IMR-90 (cell line): ENCODE measurements around the gene ACY1. TPM values are rescaled to one million over a fixed set of nuclear protein-coding genes. Genes with fewer than 3 reads are reported as not detected.

ENCODE experiments used
- ATAC-seq: fragments of 200-7000 bp; cut with Tn5 transposase; 2 replicates; pipeline ENCODE4 v1.9.1; 2020; ENCODE audit warnings: low read depth, mild to moderate bottlenecking, moderate library complexity
- BruUV-seq: library from RNA; stranded (reverse); fragments of 400-500 nt; replicated peaks from 2 replicates; lab custom pipeline; 2021; lab: Mats Ljungman, UMichigan
- CTCF ChIA-PET: fragments of 300-600 bp; formaldehyde crosslinking; extraction: SDS; loops from one replicate; lab custom pipeline; 2021; ENCODE audit warnings: antibody characterized with exemption; lab: Yijun Ruan, JAX
- POLR2A ChIA-PET: fragments of 300-600 bp; sonication (Branson Sonifier 250); formaldehyde crosslinking; loops from one replicate; lab custom pipeline; 2022; ENCODE audit warnings: antibody characterized with exemption; ENCODE audit not compliant: unreplicated experiment; lab: Charles Lee
- DNase-seq: peaks from one replicate; pipeline ENCODE4 v3.0.0; 2013
- H2AFZ ChIP-seq: replicated peaks from 2 replicates; pipeline ENCODE3; 2013; ENCODE audit warnings: low read length, mild to moderate bottlenecking; ENCODE audit not compliant: poor library complexity
- H2AK5ac ChIP-seq: 2 replicates; pipeline ENCODE4 v1.6.1; 2013; ENCODE audit warnings: low read depth, low read length, inconsistent platforms
- H2AK9ac ChIP-seq: replicated peaks from 2 replicates; pipeline ENCODE3; 2013; ENCODE audit warnings: mild to moderate bottlenecking, low read depth, low read length, moderate library complexity; ENCODE audit not compliant: poor library complexity
- H2BK120ac ChIP-seq: 2 replicates; pipeline ENCODE4 v1.6.1; 2013; ENCODE audit warnings: low read depth, low read length, inconsistent platforms
- H2BK15ac ChIP-seq: 3 replicates; pipeline ENCODE4 v1.6.1; 2013; ENCODE audit warnings: low read depth, low read length, inconsistent platforms
- H2BK20ac ChIP-seq: 2 replicates; pipeline ENCODE4 v1.6.1; 2013; ENCODE audit warnings: low read depth, mild to moderate bottlenecking, inconsistent platforms, low read length, moderate library complexity
- H2BK5ac ChIP-seq: 2 replicates; pipeline ENCODE4 v1.6.1; 2013; ENCODE audit warnings: mild to moderate bottlenecking, low read depth, low read length, inconsistent platforms; ENCODE audit not compliant: poor library complexity, severe bottlenecking
- H3K14ac ChIP-seq: replicated peaks from 2 replicates; pipeline ENCODE4 v1.6.1; 2013; ENCODE audit warnings: low read depth, low read length, inconsistent platforms
- H3K18ac ChIP-seq: 2 replicates; pipeline ENCODE4 v1.6.1; 2013; ENCODE audit warnings: low read depth, low read length, control low read depth
- H3K23ac ChIP-seq: 2 replicates; pipeline ENCODE4 v1.6.1; 2013; ENCODE audit warnings: low read depth, low read length, inconsistent platforms
- H3K27ac ChIP-seq: 2 replicates; pipeline ENCODE4 v1.5.1; 2013; ENCODE audit warnings: mild to moderate bottlenecking, control low read depth, low read length; ENCODE audit not compliant: insufficient read depth
- H3K27me3 ChIP-seq: 2 replicates; pipeline ENCODE4 v1.6.1; 2013; ENCODE audit warnings: low read length; ENCODE audit not compliant: control insufficient read depth, insufficient read depth
- H3K36me3 ChIP-seq: 2 replicates; pipeline ENCODE4 v1.6.1; 2013; ENCODE audit warnings: low read length, mixed read lengths; ENCODE audit not compliant: control insufficient read depth, insufficient read depth
- H3K4ac ChIP-seq: 2 replicates; pipeline ENCODE4 v1.6.1; 2013; ENCODE audit warnings: low read depth, low read length, inconsistent platforms
- H3K4me1 ChIP-seq: 2 replicates; pipeline ENCODE4 v1.6.1; 2013; ENCODE audit warnings: low read length, mixed read lengths; ENCODE audit not compliant: control insufficient read depth, insufficient read depth
- H3K4me2 ChIP-seq: 2 replicates; pipeline ENCODE4 v1.6.1; 2013; ENCODE audit warnings: low read depth, mild to moderate bottlenecking, control low read depth, low read length, moderate library complexity
- H3K4me3 ChIP-seq: 2 replicates; pipeline ENCODE4 v1.5.1; 2013; ENCODE audit warnings: low read depth, mild to moderate bottlenecking, control low read depth, low read length, moderate library complexity; ENCODE audit not compliant: insufficient read depth
- H3K56ac ChIP-seq: 2 replicates; pipeline ENCODE4 v1.6.1; 2013; ENCODE audit warnings: low read length, inconsistent platforms; ENCODE audit not compliant: insufficient read depth; ENCODE audit errors: extremely low read depth
- H3K79me1 ChIP-seq, 2 experiments: 2 replicates each; pipeline ENCODE4 v1.6.1; 2013; ENCODE audit warnings: low read length in 2 of 2, inconsistent platforms in 1 of 2, low read depth in 1 of 2
- H3K9ac ChIP-seq: 2 replicates; pipeline ENCODE4 v1.6.1; 2013; ENCODE audit warnings: low read depth, low read length, control low read depth
- H3K9me1 ChIP-seq: 2 replicates; pipeline ENCODE4 v1.6.1; 2013; ENCODE audit warnings: low read length, inconsistent platforms; ENCODE audit not compliant: insufficient read depth
- H3K9me3 ChIP-seq: 2 replicates; pipeline ENCODE4 v1.6.1; 2013; ENCODE audit warnings: low read length; ENCODE audit not compliant: control insufficient read depth, insufficient read depth
- H4K20me1 ChIP-seq: 2 replicates; pipeline ENCODE4 v1.6.1; 2013; ENCODE audit warnings: low read length, inconsistent platforms; ENCODE audit not compliant: insufficient read depth
- H4K5ac ChIP-seq: 2 replicates; pipeline ENCODE4 v1.6.1; 2013; ENCODE audit warnings: mild to moderate bottlenecking, low read depth, low read length, control low read depth
- H4K8ac ChIP-seq, 2 experiments: 2 replicates each; pipeline ENCODE4 v1.6.1; 2013; ENCODE audit warnings: low read depth in 2 of 2, low read length in 2 of 2, control low read depth in 1 of 2, inconsistent platforms in 1 of 2
- H4K91ac ChIP-seq: 2 replicates; pipeline ENCODE4 v1.6.1; 2013; ENCODE audit warnings: low read depth, low read length, inconsistent platforms; ENCODE audit not compliant: insufficient read depth
- BHLHE40 ChIP-seq: fragments of 150-350 bp; IDR thresholded peaks from 2 replicates; pipeline ENCODE4 v1.6.1; 2016; ENCODE audit warnings: mild to moderate bottlenecking, low read depth, low read length
- CEBPB ChIP-seq: IDR thresholded peaks from 2 replicates; pipeline ENCODE4 v1.6.1; 2012; ENCODE audit warnings: low read depth, low read length, improper control_type of control experiment
- CTCF ChIP-seq: conservative IDR thresholded peaks from 2 replicates; pipeline ENCODE4 v1.5.1; 2012; ENCODE audit warnings: mild to moderate bottlenecking, low read depth, low read length, improper control_type of control experiment
- MAFK ChIP-seq: IDR thresholded peaks from 2 replicates; pipeline ENCODE4 v1.6.1; 2012; ENCODE audit warnings: low read depth, low read length, improper control_type of control experiment
- MXI1 ChIP-seq: IDR thresholded peaks from 2 replicates; pipeline ENCODE4 v1.6.1; 2012; ENCODE audit warnings: low read depth, mild to moderate bottlenecking, low read length, moderate library complexity, borderline replicate concordance
- NFE2L2 ChIP-seq: fragments of 150-350 bp; IDR thresholded peaks from 2 replicates; pipeline ENCODE4 v1.6.1; 2016; ENCODE audit warnings: low read depth, mild to moderate bottlenecking, low read length
- RAD21 ChIP-seq: IDR thresholded peaks from 2 replicates; pipeline ENCODE4 v1.6.1; 2012; ENCODE audit warnings: low read length, improper control_type of control experiment
- WGBS, 2 experiments: methylation state at CpG; one replicate each; pipeline versions ENCODE4 v1.1.5 to v1.1.7; 2013; ENCODE audit warnings: missing lambda C conversion rate in 2 of 2; ENCODE audit not compliant: insufficient read length in 1 of 2; ENCODE audit errors: extremely low coverage in 2 of 2; 5-methylcytosine and 5-hydroxymethylcytosine counted together
- dilution Hi-C: fragments of 300-500 bp; cut with HindIII; formaldehyde crosslinking; loops from one replicate; pipeline ENCODE4 v1.14.3; 2018; ENCODE audit warnings: low sequenced_read_pairs; ENCODE audit not compliant: unreplicated experiment
- in situ Hi-C: fragments of 300-500 bp; cut with MboI; formaldehyde crosslinking; loops from 3 replicates; pipeline ENCODE4 v1.14.3; 2019; ENCODE audit warnings: low sequenced_read_pairs, inconsistent platforms, mixed read lengths
- intact Hi-C: fragments of 100-400 bp; cut with micrococcal nuclease; formaldehyde crosslinking; loops from 2 replicates; pipeline ENCODE4 v1.10.0; 2022
- polyA plus RNA-seq, 3 experiments: library from polyadenylated mRNA; depleted of rRNA; stranded (reverse); fragments of >200 nt; gene quantifications; 2 replicates each; pipeline ENCODE4 v1.2.3, GENCODE V29; 2012; ENCODE audit warnings: low replicate concordance in 1 of 3
- total RNA-seq: library from RNA; depleted of rRNA; stranded (reverse); fragments of >200 nt; gene quantifications from 2 replicates; pipeline ENCODE4 v1.2.3, GENCODE V29; 2012

ACY1 gene
- total and polyA plus RNA-seq, 2 of the 4 experiments (the other 2 are of a cell fraction): 22.0 to 47.1 TPM

- dilution Hi-C loops (no loop called here), intact Hi-C loops (no loop called here), in situ Hi-C loops (no loop called here)
- peak overlapping the region; percentile 38; the same call in 1 of the 2 replicates for H4K5ac ChIP-seq
- TF ChIP-seq BHLHE40 (no peak), MXI1 (no peak), CTCF (no peak), MAFK (no peak), CEBPB (no peak), RAD21 (no peak), NFE2L2 (no peak)
- H3K27me3 ChIP-seq: no peaks in the 10 kb centered on the region
- peak overlapping the region; percentile 43; the same call in 1 of the 2 replicates for H3K4ac ChIP-seq
- no peak overlapping the region for H3K4me3 ChIP-seq
- no TSS peak for BruUV-seq
- peak overlapping the region; percentile 5 for H2AK9ac ChIP-seq
- H3K27ac ChIP-seq: no peak overlapping the region
- H2BK120ac ChIP-seq: peak overlapping the region; percentile 10; the same call in 1 of the 2 replicates
- DNase-seq (no peak), ATAC-seq (no peak)
- 0 out of 2 replicates have a peak overlapping the region, but pooled peaks have one; percentile 25 for H2BK20ac ChIP-seq
- H3K36me3 ChIP-seq: no peaks in the 10 kb centered on the region
- H3K9me3 ChIP-seq: no peaks in the 10 kb centered on the region
- H3K56ac ChIP-seq: no peak overlapping the region
- H4K20me1 ChIP-seq: no peaks in the 10 kb centered on the region
- H3K18ac ChIP-seq: no peak overlapping the region
- H2AFZ ChIP-seq: peak overlapping the region; percentile 77
- no peak overlapping the region for H3K4me2 ChIP-seq
- no peak overlapping the region for H3K23ac ChIP-seq
- H4K91ac ChIP-seq: 0 out of 2 replicates have a peak overlapping the region, but pooled peaks have one; percentile 1
- no peaks in the 10 kb centered on the region for H3K79me1 ChIP-seq
- CTCF ChIA-PET: interaction anchor here (0.7 to 0.9 kb wide), 2 partner anchors 9 to 20 kb away, joined by 3 read pairs; no protein-coding TSS in a partner anchor
- POLR2A ChIA-PET: no interaction called here
- no peak overlapping the region for H3K9ac ChIP-seq
- peak overlapping the region; percentile 51 for H2AK5ac ChIP-seq
- H2BK15ac ChIP-seq: no peak overlapping the region; the same call in 2 of the 3 replicates
- H3K14ac ChIP-seq: peak overlapping the region; percentile 19; the same call in 1 of the 2 replicates
- H2BK5ac ChIP-seq: no peak overlapping the region
- peaks cover 10% of the 10 kb centered on the region for H3K4me1 ChIP-seq
- no peak overlapping the region; a peak in 1 of 4 replicates for H4K8ac ChIP-seq
- H3K9me1 ChIP-seq: 0 out of 2 replicates have a peak, but pooled peaks cover 14% of the 10 kb centered on the region
- WGBS, 2 experiments: 76% methylated on average over 6 of the region's 10 CpGs; no CpG with 5 or more reads in 1 of the 2 experiments
These were observed 38.3 kb downstream of the ACY1 start for GRCh38 chr3:52021489-52022268.
